GM12801 (cell line): ENCODE measurements around the gene RUBCN.

ENCODE experiments used
- CTCF ChIP-seq: IDR thresholded peaks from one replicate; pipeline ENCODE4 v1.5.1; 2011; ENCODE audit warnings: control low read depth; ENCODE audit not compliant: insufficient read length; ENCODE audit errors: extremely low read depth

Gene RUBCN

DNA sequence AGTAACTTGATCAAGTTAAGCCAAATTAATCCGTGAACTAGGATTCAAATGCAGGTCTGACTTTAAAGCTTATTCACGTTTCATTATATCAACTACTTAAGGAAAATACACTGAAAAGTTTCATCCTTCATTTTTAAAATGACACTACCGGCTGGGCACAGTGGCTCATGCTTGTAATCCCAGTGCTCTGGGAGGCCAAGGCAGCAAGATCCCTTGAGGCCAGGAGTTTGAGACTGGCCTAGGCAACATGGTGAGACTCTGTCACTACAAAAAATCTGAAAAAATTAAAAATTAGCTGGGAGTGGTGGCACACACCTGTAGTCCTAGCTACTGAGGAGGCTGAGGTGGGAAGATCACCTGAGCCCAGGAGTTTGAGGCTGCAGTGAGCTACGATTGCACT is 3.7 kb downstream of the RUBCN start:
- no peak for TF ChIP-seq CTCF

DNA sequence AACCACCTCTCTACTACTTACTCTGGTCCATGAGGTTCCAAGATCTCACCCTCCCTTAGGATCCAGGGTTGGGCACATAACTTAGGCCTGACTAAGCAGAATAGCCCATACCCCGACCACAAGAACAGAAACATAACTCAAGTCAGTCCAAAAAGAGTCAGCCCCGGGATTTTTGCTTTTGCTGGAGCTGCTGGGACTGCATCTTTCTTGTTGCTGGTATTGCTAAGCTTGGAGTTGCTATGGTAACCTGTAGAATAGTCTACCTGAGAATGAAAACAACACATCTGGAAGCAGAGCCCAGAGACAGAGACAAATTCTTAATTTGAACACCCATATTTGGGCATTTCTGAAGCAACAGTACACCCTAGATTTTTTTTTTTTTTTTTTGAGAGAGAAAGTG is 6.5 kb downstream of the RUBCN start:
- TF ChIP-seq CTCF: no peak

GRCh38 chr3:197728487-197728886 is 8.2 kb downstream of the RUBCN start:
- TF ChIP-seq CTCF: no peak

- no peak for TF ChIP-seq CTCF
Observed at GRCh38 chr3:197722734-197723133, 14.0 kb downstream of the RUBCN start.

- no peak for TF ChIP-seq CTCF
Observed at GRCh38 chr3:197720694-197721093, 16.0 kb downstream of the RUBCN start.

GRCh38 chr3:197718891-197719290 is 17.8 kb downstream of the RUBCN start:
- no peak for TF ChIP-seq CTCF

- TF ChIP-seq CTCF: no peak
Observed at GRCh38 chr3:197714251-197714650, 22.5 kb downstream of the RUBCN start.

DNA sequence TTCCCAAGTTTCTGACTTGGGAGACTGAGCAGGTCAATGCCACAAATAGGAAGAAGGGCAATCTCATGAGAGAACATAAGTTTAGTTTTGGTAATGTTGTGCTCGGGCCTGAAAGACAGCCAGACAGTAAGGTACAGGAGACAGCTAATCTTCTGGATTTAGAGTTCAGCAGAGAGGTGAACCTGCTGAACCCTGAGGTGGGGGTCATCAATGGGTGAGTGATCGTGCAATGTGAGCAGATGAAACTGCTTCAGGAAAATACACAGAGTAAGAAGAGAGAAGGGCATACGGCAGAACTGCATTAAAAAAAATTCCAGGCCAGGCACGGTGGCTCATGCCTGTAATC is 23.3 kb downstream of the RUBCN start:
- no peak for TF ChIP-seq CTCF
